HG03354 (cell line): ENCODE measurements around the gene LEUTX.

Experiments used
- ATAC-seq: cut with Tn5 transposase; IDR thresholded peaks from one replicate; pipeline ENCODE4 v1.9.1; 2021; ENCODE audit warnings: mild to moderate bottlenecking; ENCODE audit not compliant: unreplicated experiment, poor library complexity, severe bottlenecking

The LEUTX gene

DNA sequence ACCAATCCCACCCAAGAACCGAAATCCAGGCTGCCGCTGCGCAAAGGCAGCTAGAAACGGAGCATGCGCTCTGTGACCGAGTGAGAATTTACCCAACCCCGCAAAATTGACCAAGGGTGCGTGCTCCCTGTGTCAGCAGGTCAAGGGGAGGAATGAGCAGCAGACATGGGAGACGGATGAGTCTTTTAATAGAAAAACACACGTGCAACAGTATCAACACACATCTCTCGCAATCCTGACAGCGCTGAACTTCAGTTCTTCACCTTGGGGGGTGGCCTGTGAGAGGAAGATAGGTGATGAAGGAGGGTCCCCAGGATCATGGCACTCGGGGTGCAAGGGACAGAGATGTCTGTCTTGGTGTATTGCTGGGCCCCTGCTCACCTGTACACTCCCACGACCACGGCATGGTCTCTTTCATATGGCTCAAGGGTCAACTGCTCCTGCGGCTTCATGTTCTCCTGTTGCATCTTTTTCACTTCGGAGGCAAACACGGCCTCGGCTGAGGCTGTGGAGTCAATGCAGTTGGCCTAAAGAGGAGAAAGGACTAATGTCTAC, 55.7 kb downstream of the LEUTX start:
- ATAC-seq = no peak
